KMS-11 (cell line): ENCODE results near the gene ST13.

Experiments
- H2AFZ ChIP-seq: fragments of 200-600 bp; sonication (generic); 2 replicates; pipeline ENCODE4 v1.6.1; 2016; ENCODE audit warnings: antibody characterized with exemption, mixed run types, low read depth
- H3K27ac ChIP-seq: fragments of 200-600 bp; sonication (generic); 2 replicates; pipeline ENCODE4 v1.6.1; 2016; ENCODE audit warnings: mild to moderate bottlenecking, mixed run types
- H3K27me3 ChIP-seq: fragments of 200-600 bp; sonication (generic); 2 replicates; pipeline ENCODE4 v1.6.1; 2017; ENCODE audit warnings: mild to moderate bottlenecking, low read depth, mixed run types, moderate library complexity; ENCODE audit not compliant: insufficient read depth
- H3K36me3 ChIP-seq: fragments of 200-600 bp; sonication (generic); 2 replicates; pipeline ENCODE4 v1.6.1; 2017; ENCODE audit warnings: mild to moderate bottlenecking, mixed run types; ENCODE audit not compliant: insufficient read depth
- H3K4me1 ChIP-seq: fragments of 200-600 bp; sonication (generic); 2 replicates; pipeline ENCODE4 v1.6.1; 2016; ENCODE audit warnings: mild to moderate bottlenecking, low read depth, mixed run types; ENCODE audit not compliant: poor library complexity, severe bottlenecking
- H3K4me2 ChIP-seq: fragments of 200-600 bp; sonication (generic); 2 replicates; pipeline ENCODE4 v1.7.0; 2016; ENCODE audit warnings: mild to moderate bottlenecking, mixed run types
- H3K4me3 ChIP-seq: fragments of 200-600 bp; sonication (generic); IDR thresholded peaks from 2 replicates; pipeline ENCODE4 v1.6.1; 2017; ENCODE audit warnings: low read depth, low read length, mixed read lengths; ENCODE audit not compliant: insufficient read depth
- H3K79me2 ChIP-seq: fragments of 200-600 bp; sonication (generic); 2 replicates; pipeline ENCODE4 v1.6.1; 2016; ENCODE audit warnings: low read depth, mixed run types; ENCODE audit not compliant: insufficient read depth
- H3K9ac ChIP-seq: fragments of 200-600 bp; sonication (generic); 2 replicates; pipeline ENCODE4 v1.6.1; 2016; ENCODE audit warnings: mild to moderate bottlenecking, mixed run types
- H4K20me1 ChIP-seq: fragments of 200-600 bp; sonication (generic); 2 replicates; pipeline ENCODE4 v1.6.1; 2016; ENCODE audit warnings: mild to moderate bottlenecking, mixed run types; ENCODE audit not compliant: insufficient read depth
- TF ChIP-seq, protein P1 (sequence below): fragments of 200-600 bp; sonication (generic); conservative IDR thresholded peaks from 2 replicates; pipeline ENCODE4 v1.6.1; 2017; ENCODE audit warnings: low read depth, mild to moderate bottlenecking, antibody characterized with exemption, low read length, moderate library complexity, mixed read lengths

The ST13 gene

GRCh38 chr22:40890881-40891280, 34.4 kb upstream of the ST13 start:
- no peak overlapping the region for H2AFZ ChIP-seq
- H3K9ac ChIP-seq, result no peak overlapping the region
- H3K27ac ChIP-seq, result no peak overlapping the region
- TF ChIP-seq, protein P1, sequence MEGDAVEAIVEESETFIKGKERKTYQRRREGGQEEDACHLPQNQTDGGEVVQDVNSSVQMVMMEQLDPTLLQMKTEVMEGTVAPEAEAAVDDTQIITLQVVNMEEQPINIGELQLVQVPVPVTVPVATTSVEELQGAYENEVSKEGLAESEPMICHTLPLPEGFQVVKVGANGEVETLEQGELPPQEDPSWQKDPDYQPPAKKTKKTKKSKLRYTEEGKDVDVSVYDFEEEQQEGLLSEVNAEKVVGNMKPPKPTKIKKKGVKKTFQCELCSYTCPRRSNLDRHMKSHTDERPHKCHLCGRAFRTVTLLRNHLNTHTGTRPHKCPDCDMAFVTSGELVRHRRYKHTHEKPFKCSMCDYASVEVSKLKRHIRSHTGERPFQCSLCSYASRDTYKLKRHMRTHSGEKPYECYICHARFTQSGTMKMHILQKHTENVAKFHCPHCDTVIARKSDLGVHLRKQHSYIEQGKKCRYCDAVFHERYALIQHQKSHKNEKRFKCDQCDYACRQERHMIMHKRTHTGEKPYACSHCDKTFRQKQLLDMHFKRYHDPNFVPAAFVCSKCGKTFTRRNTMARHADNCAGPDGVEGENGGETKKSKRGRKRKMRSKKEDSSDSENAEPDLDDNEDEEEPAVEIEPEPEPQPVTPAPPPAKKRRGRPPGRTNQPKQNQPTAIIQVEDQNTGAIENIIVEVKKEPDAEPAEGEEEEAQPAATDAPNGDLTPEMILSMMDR, result no peak
- H3K4me3 ChIP-seq, result no peak overlapping the region
- H3K27me3 ChIP-seq, result no peaks in the 10 kb centered on the region
- no peaks in the 10 kb centered on the region; the same call in 1 of the 2 replicates for H3K36me3 ChIP-seq
- no peaks in the 10 kb centered on the region for H4K20me1 ChIP-seq
- no peaks in the 10 kb centered on the region for H3K79me2 ChIP-seq
- H3K4me1 ChIP-seq, result no peaks in the 10 kb centered on the region
- H3K4me2 ChIP-seq, result no peak overlapping the region

DNA sequence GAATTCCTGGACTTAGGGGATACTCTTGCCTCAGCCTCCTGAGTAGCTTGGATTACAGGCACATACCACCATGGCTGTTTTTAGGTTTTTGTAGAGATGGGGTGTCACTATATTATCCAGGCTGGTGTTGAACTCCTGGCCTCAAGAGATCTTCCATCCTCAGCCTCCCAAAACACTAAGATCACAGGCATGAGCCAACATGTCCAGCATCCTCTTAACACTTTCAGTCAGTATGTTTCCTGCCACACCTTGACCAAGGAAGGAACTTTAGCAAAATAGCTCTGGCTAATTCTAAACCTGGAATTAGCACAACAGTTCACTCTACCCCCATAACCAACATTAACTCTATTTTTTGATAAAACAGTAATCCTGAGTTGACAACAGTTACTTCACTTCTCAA, 32.7 kb upstream of the ST13 start:
- Histone ChIP-seq H3K9ac (no peak overlapping the region), H3K79me2 (no peaks in the 10 kb centered on the region), H4K20me1 (no peaks in the 10 kb centered on the region), H3K4me1 (no peaks in the 10 kb centered on the region), H3K27ac (no peak overlapping the region), H3K4me2 (no peak overlapping the region), H3K36me3 (no peaks in the 10 kb centered on the region; the same call in 1 of the 2 replicates), H3K4me3 (no peak overlapping the region), H2AFZ (no peak overlapping the region), H3K27me3 (no peaks in the 10 kb centered on the region)
- TF ChIP-seq, protein P1, result no peak

DNA sequence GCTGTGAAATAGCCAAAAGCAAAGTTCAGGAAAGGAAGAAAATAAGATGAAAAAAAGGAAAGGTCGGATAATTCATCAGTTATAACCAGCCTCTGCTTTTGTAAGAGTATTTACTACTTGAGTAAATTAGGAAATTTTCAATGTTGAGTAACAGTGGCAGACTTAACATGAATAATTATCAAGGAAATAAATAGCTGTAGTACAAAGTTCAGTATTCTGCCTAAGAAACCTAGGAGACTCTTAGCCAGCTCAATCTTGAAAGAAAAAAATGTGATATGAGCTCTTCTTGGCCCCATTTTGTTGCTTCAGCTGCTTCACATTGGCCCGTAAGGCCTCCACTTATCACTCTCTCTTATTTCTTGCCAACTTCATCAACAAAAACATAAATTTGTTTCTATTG, 22.5 kb upstream of the ST13 start:
- H3K36me3 ChIP-seq, result peaks cover 4% of the 10 kb centered on the region; the same call in 1 of the 2 replicates
- H3K4me1 ChIP-seq, result no peaks in the 10 kb centered on the region
- no peak overlapping the region for H3K9ac ChIP-seq
- H3K4me3 ChIP-seq, result no peak overlapping the region
- no peaks in the 10 kb centered on the region for H4K20me1 ChIP-seq
- H3K27me3 ChIP-seq, result no peaks in the 10 kb centered on the region
- no peaks in the 10 kb centered on the region for H3K79me2 ChIP-seq
- H3K4me2 ChIP-seq, result no peak overlapping the region
- H3K27ac ChIP-seq, result no peak overlapping the region
- TF ChIP-seq, protein P1, result no peak
- H2AFZ ChIP-seq, result no peak overlapping the region

DNA sequence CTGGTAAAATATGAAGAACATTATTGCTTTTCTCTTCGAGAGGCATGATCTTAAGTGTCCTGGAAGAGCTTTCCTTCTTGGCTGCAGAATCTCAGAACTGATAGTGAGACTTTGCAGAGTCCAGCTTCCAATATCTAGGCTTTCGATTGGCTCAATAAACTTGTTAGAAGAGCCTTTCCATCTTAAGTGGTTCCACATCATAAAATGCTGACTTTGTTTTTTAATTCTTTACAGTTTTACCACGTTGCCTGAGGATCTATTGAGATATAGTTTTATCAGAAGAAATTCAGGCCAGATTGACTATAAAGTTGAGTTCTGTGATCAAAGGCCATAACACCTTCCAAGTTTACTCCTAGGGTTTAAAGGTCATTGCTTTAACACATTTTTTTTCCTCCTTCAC, 21.0 kb upstream of the ST13 start:
- H3K4me3 ChIP-seq, result no peak overlapping the region
- H4K20me1 ChIP-seq, result no peaks in the 10 kb centered on the region
- no peaks in the 10 kb centered on the region for H3K4me1 ChIP-seq
- H3K9ac ChIP-seq, result no peak overlapping the region
- H3K27ac ChIP-seq, result no peak overlapping the region
- TF ChIP-seq, protein P1, result no peak
- H3K27me3 ChIP-seq, result no peaks in the 10 kb centered on the region
- H3K36me3 ChIP-seq, result no peaks in the 10 kb centered on the region
- H3K79me2 ChIP-seq, result no peaks in the 10 kb centered on the region
- H3K4me2 ChIP-seq, result no peak overlapping the region
- H2AFZ ChIP-seq, result no peak overlapping the region
